Temporal lobe (tissue), 2 donors: ENCODE measurements around the gene SAPCD1. TPM values are rescaled to one million over a fixed set of nuclear protein-coding genes. Genes with fewer than 3 reads are reported as not detected.

Source experiments
- small RNA-seq: library from RNA; depleted of rRNA; stranded (forward); fragments of <200 nt; gene quantifications from one replicate; pipeline ENCODE3, GENCODE V24; 2014; ENCODE audit warnings: low replicate concordance
- total RNA-seq: library from RNA; depleted of rRNA; stranded (reverse); fragments of >200 nt; gene quantifications from one replicate; pipeline ENCODE4 v1.2.3, GENCODE V29; 2014

The SAPCD1 gene
- total RNA-seq, 1 donor from 2014 or later: 0.74 TPM

Small RNA genes within 50 kb of the gene (small RNA-seq; reads per million reads assigned to genes)
- not detected for gene LY6G6D
- not detected for gene MSH5-SAPCD1
- gene RF00019: not detected
- not detected for gene RNU6-850P
- not detected for gene SAPCD1

Other genes with a start within 250 kb of the SAPCD1 start
- gene MCCD1, start 233.7 kb upstream of the SAPCD1 start, total RNA-seq: not detected
- gene DDX39B, start 220.7 kb upstream of the SAPCD1 start, total RNA-seq: 230 TPM
- gene ATP6V1G2, start 216.0 kb upstream of the SAPCD1 start, total RNA-seq: 57.5 TPM
- 10.6 TPM for gene NFKBIL1, start 215.0 kb upstream of the SAPCD1 start, total RNA-seq
- gene LTA, start 190.4 kb upstream of the SAPCD1 start, total RNA-seq: not detected
- gene TNF, start 187.1 kb upstream of the SAPCD1 start, total RNA-seq: not detected
- not detected for gene LTB, start 180.2 kb upstream of the SAPCD1 start, total RNA-seq
- gene LST1, start 176.4 kb upstream of the SAPCD1 start, total RNA-seq: 0.74 TPM
- not detected for gene NCR3, start 169.7 kb upstream of the SAPCD1 start, total RNA-seq
- gene AIF1, start 147.4 kb upstream of the SAPCD1 start, total RNA-seq: 5.7 TPM
- gene PRRC2A, start 141.9 kb upstream of the SAPCD1 start, total RNA-seq: 55.1 TPM
- 136 TPM for gene BAG6, start 110.0 kb upstream of the SAPCD1 start, total RNA-seq
- gene APOM, start 106.8 kb upstream of the SAPCD1 start, total RNA-seq: 0.98 TPM
- 11.6 TPM for gene C6orf47, start 101.9 kb upstream of the SAPCD1 start, total RNA-seq
- gene GPANK1, start 97.7 kb upstream of the SAPCD1 start, total RNA-seq: 8.9 TPM
- gene CSNK2B, start 96.6 kb upstream of the SAPCD1 start, total RNA-seq: 55.8 TPM
- 3.4 TPM for gene LY6G5B, start 92.7 kb upstream of the SAPCD1 start, total RNA-seq
- 1.2 TPM for gene LY6G5C, start 81.6 kb upstream of the SAPCD1 start, total RNA-seq
- gene ABHD16A, start 59.3 kb upstream of the SAPCD1 start, total RNA-seq: 40.3 TPM
- gene LY6G6F, start 55.8 kb upstream of the SAPCD1 start, total RNA-seq: not detected
- 0.74 TPM for gene LY6G6D, start 47.3 kb upstream of the SAPCD1 start, total RNA-seq
- gene LY6G6C, start 40.9 kb upstream of the SAPCD1 start, total RNA-seq: 0.25 TPM
- not detected for gene MPIG6B, start 39.3 kb upstream of the SAPCD1 start, total RNA-seq
- 108 TPM for gene DDAH2, start 33.4 kb upstream of the SAPCD1 start, total RNA-seq
- 16.5 TPM for gene CLIC1, start 26.1 kb upstream of the SAPCD1 start, total RNA-seq
- 2.5 TPM for gene MSH5, start 22.7 kb upstream of the SAPCD1 start, total RNA-seq
- gene VWA7, start 14.7 kb downstream of the SAPCD1 start, total RNA-seq: 0.98 TPM
- gene VARS1, start 33.1 kb downstream of the SAPCD1 start, total RNA-seq: 41.1 TPM
- gene LSM2, start 44.3 kb downstream of the SAPCD1 start, total RNA-seq: 10.3 TPM
- gene HSPA1L, start 52.6 kb downstream of the SAPCD1 start, total RNA-seq: 3.7 TPM
- gene HSPA1A, start 52.9 kb downstream of the SAPCD1 start, total RNA-seq: 351 TPM
- 543 TPM for gene HSPA1B, start 65.1 kb downstream of the SAPCD1 start, total RNA-seq
- gene NEU1, start 100.2 kb downstream of the SAPCD1 start, total RNA-seq: 14.0 TPM
- not detected for gene SLC44A4, start 116.3 kb downstream of the SAPCD1 start, total RNA-seq
- gene EHMT2, start 135.0 kb downstream of the SAPCD1 start, total RNA-seq: 65.6 TPM
- gene ZBTB12, start 139.4 kb downstream of the SAPCD1 start, total RNA-seq: 21.9 TPM
- gene C2, start 165.1 kb downstream of the SAPCD1 start, total RNA-seq: 1.7 TPM
- 0.49 TPM for gene CFB, start 183.4 kb downstream of the SAPCD1 start, total RNA-seq
- 34.7 TPM for gene NELFE, start 196.3 kb downstream of the SAPCD1 start, total RNA-seq
- 18.7 TPM for gene SKIC2, start 196.5 kb downstream of the SAPCD1 start, total RNA-seq
- gene DXO, start 209.5 kb downstream of the SAPCD1 start, total RNA-seq: 7.1 TPM
- 14.5 TPM for gene C4A, start 219.4 kb downstream of the SAPCD1 start, total RNA-seq